HG02623 (cell line): ENCODE results near the gene DBN1.

Source experiments
- ATAC-seq: cut with Tn5 transposase; IDR thresholded peaks from one replicate; pipeline ENCODE4 v1.9.1; 2021; ENCODE audit warnings: moderate library complexity; ENCODE audit not compliant: unreplicated experiment

The DBN1 gene

GRCh38 chr5:177445052-177445916 is 28.1 kb downstream of the DBN1 start:
- no peak for ATAC-seq

- ATAC-seq, result no peak
These were observed 29.1 kb downstream of the DBN1 start for GRCh38 chr5:177444106-177445051.

DNA sequence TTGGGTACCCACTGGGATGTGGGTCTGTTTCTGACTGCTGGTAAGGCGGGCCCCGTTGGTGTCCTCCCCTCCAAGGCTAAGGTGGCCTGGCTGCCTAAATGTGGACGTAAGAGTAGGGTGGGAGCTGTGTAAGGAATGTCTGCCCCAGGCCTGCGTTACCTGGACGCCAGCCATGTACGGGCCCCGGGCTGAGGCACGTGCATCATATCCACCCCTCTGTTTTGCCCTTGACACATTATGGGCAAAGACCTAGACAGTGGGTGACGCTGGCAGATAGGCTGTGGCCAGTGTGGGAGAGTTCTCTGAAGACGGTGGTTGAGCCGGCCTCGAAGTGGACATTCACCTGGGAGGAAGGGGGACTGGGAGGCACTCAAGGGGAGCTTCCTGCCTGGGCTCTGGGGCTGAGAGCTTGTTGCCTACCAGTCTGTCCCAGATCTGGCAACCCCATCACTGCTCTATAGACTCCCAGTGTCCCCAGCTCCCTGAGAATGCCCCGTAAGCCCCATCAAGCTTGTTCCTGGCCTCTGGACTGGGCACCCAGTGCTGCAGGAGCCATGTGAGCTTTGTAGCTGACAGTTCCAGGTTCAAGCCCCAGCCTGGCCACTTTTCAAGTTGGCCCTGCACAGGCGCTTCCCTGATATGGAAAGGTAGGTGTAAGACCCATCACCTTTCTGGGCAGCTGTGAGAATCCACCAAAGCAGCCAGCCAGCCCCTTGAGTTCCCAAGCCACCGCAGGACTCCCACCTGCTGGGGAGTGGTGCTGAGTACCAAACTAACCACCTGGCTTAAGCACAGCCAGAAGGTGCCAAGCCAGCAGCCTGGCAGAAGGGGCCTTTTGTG is 30.1 kb downstream of the DBN1 start:
- ATAC-seq, result no peak

- ATAC-seq, result no peak
These were observed 31.2 kb downstream of the DBN1 start for GRCh38 chr5:177442066-177442826.

- ATAC-seq, result no peak
These were observed 32.2 kb downstream of the DBN1 start for GRCh38 chr5:177440990-177441780.

- ATAC-seq, result no peak
These were observed 33.0 kb downstream of the DBN1 start for GRCh38 chr5:177440211-177440989.

GRCh38 chr5:177439518-177440053 is 33.8 kb downstream of the DBN1 start:
- ATAC-seq, result no peak

- ATAC-seq, result no peak
These were observed 35.0 kb downstream of the DBN1 start for GRCh38 chr5:177438468-177438867.

DNA sequence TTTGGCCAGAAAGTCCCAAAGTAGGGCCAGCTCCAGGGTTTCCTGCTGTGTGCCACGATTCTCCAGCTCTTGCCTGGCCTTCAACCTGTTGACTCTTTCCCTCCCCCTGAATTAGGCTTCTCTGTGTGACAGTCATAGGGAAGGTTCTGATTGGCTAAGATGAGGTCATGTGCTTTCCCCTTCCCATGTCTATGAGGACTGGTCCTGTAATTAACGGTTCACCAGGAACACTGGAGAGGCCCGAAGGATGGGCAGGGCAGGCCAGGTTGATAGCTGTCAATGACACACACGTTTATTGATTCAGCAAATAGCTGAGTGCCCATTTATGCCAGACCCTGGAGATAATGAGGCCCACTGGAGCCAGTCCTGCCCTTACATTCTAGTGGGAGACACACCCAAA is 35.8 kb downstream of the DBN1 start:
- ATAC-seq, result no peak

GRCh38 chr5:177435847-177436536 is 37.4 kb downstream of the DBN1 start:
- ATAC-seq, result no peak

DNA sequence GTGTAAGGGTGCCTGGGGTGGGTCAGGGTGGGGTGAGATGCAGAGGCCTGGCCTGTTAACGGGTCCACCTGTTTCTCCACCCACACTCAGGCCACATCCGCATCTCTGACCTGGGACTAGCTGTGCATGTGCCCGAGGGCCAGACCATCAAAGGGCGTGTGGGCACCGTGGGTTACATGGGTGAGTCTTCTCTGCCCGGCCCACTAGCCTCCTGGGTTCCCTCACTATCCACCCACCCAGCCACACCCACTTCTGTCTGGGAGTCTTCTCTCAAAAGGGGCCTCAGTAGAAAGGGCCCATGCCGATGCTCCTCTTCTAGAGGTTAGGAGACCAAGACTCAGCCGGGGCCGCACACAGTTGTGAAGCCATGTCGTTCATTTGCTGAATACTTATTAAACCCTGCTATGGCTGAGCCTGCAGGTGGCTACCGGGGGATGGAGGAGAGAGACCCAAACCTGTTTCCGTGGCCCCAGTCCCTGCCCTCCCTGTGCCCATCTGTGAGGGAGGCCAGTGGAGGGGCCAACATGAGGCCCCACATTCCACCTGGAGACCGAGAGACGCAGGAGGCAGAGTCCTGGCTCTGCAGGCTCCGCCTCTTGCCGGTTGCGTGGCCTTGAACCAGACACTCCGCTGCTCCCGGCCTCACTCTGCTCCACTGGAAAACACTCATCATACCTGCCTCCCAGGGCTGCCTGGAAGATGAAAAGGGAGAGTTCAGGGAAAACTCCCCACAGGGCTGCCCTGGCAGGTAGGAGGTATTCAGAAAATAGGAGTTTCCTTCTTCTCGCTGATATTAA is 38.3 kb downstream of the DBN1 start:
- no peak for ATAC-seq

GRCh38 chr5:177434437-177434836 is 39.0 kb downstream of the DBN1 start:
- no peak for ATAC-seq

DNA sequence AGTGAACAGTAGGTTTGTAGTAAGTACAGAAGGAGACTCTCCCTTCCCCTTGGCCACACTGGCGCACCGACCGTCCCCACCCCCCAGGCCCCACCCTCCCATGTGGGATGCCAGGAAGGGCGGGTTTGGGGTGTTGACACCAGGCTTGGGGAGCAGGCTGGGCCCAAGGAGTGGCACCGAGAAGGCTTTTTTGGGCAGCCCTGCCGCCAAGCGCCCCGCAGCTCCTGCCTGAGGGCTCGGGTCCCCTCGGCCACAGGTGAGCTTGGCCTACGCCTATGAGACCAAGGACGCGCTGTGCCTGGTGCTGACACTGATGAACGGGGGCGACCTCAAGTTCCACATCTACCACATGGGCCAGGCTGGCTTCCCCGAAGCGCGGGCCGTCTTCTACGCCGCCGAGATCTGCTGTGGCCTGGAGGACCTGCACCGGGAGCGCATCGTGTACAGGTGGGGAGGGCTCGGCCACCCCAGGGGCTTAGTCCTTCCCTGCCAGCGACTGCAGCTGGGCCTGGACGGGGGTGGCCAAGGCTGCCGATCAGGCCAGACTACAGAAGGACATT is 39.7 kb downstream of the DBN1 start:
- ATAC-seq, result no peak

DNA sequence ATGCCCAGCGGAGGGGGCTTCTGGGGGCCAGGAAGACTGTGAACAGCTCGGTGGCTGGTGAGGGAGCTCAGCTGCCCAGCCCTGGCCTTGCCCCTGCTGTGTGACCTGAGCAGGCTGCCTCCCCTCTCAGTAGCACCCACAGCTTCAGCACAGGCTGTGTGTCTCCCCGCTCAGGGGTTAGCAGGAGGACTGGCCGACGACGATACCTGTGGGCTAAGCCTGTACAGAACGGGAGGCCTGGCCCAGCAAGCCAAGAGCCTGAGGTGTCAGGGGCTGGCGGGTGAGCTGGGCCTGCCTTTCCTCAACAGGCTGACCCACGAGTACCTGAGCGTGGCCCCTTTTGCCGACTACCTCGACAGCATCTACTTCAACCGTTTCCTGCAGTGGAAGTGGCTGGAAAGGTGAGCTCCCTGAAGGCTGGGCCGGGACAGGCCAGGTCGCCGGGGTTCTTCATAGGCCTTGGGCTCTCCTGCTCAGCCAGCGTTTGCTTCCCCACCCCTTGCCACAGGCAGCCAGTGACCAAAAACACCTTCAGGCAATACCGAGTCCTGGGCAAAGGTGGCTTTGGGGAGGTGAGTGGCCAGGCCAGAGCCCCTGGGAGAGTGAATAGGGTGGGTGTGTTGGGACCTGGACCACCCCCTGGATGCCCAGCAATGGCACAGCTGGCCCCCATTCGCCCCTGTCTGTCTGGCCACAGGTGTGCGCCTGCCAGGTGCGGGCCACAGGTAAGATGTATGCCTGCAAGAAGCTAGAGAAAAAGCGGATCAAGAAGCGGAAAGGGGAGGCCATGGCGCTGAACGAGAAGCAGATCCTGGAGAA is 40.4 kb downstream of the DBN1 start:
- no peak for ATAC-seq

- ATAC-seq, result no peak
These were observed 41.1 kb downstream of the DBN1 start for GRCh38 chr5:177432143-177432838.
